ENCODE measurements around the gene YTHDF2. TPM values are rescaled to one million over a fixed set of nuclear protein-coding genes. Genes with fewer than 3 reads are reported as not detected.

The YTHDF2 gene
- total RNA-seq, 1 experiment from 2014 or later = 97.3 TPM

GRCh38 chr1:28703629-28704028, 33.1 kb upstream of the YTHDF2 start:
- POLR2A ChIA-PET = interaction anchor here (0.5 kb wide), 1 partner anchor 45 kb away, joined by 4 read pairs; no protein-coding TSS in a partner anchor
- no TSS peak for BruUV-seq (replicated peaks)
- Histone ChIP-seq H3K9me3 (ENCODE audit: control insufficient read depth, insufficient read depth, low read depth, low read length) (no peaks in the 10 kb centered on the region), H3K36me3 (ENCODE audit: control insufficient read depth, insufficient read depth, low read length) (0 out of 2 replicates have a peak, but pooled peaks cover 3% of the 10 kb centered on the region), H3K27ac (ENCODE audit: low read length) (no peak overlapping the region), H3K27me3 (ENCODE audit: control insufficient read depth, insufficient read depth, low read length) (no peaks in the 10 kb centered on the region), H3K4me1 (ENCODE audit: control insufficient read depth, insufficient read depth, low read length) (no peaks in the 10 kb centered on the region), H3K4me3 (ENCODE audit: low read depth in 2 of 2, low read length in 2 of 2) (no peak overlapping the region)
- no peak for ATAC-seq
- no peak for DNase-seq (ENCODE audit: low read depth, low spot score)
- TF ChIP-seq TCF7L2 (IDR thresholded peaks at IDR 0.05; ENCODE audit: low read depth, low read length) = no peak
- TF ChIP-seq, protein P1, sequence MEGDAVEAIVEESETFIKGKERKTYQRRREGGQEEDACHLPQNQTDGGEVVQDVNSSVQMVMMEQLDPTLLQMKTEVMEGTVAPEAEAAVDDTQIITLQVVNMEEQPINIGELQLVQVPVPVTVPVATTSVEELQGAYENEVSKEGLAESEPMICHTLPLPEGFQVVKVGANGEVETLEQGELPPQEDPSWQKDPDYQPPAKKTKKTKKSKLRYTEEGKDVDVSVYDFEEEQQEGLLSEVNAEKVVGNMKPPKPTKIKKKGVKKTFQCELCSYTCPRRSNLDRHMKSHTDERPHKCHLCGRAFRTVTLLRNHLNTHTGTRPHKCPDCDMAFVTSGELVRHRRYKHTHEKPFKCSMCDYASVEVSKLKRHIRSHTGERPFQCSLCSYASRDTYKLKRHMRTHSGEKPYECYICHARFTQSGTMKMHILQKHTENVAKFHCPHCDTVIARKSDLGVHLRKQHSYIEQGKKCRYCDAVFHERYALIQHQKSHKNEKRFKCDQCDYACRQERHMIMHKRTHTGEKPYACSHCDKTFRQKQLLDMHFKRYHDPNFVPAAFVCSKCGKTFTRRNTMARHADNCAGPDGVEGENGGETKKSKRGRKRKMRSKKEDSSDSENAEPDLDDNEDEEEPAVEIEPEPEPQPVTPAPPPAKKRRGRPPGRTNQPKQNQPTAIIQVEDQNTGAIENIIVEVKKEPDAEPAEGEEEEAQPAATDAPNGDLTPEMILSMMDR (IDR thresholded peaks at IDR 0.05) = no peak
- no peak for TF ChIP-seq SIN3A (IDR thresholded peaks at IDR 0.05; ENCODE audit: borderline replicate concordance, insufficient read depth, low read depth, low read length)
- TF ChIP-seq POLR2AphosphoS5 (IDR thresholded peaks at IDR 0.05; ENCODE audit: low read depth, low read length) = no peak
- TF ChIP-seq, protein P2, sequence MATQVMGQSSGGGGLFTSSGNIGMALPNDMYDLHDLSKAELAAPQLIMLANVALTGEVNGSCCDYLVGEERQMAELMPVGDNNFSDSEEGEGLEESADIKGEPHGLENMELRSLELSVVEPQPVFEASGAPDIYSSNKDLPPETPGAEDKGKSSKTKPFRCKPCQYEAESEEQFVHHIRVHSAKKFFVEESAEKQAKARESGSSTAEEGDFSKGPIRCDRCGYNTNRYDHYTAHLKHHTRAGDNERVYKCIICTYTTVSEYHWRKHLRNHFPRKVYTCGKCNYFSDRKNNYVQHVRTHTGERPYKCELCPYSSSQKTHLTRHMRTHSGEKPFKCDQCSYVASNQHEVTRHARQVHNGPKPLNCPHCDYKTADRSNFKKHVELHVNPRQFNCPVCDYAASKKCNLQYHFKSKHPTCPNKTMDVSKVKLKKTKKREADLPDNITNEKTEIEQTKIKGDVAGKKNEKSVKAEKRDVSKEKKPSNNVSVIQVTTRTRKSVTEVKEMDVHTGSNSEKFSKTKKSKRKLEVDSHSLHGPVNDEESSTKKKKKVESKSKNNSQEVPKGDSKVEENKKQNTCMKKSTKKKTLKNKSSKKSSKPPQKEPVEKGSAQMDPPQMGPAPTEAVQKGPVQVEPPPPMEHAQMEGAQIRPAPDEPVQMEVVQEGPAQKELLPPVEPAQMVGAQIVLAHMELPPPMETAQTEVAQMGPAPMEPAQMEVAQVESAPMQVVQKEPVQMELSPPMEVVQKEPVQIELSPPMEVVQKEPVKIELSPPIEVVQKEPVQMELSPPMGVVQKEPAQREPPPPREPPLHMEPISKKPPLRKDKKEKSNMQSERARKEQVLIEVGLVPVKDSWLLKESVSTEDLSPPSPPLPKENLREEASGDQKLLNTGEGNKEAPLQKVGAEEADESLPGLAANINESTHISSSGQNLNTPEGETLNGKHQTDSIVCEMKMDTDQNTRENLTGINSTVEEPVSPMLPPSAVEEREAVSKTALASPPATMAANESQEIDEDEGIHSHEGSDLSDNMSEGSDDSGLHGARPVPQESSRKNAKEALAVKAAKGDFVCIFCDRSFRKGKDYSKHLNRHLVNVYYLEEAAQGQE (IDR thresholded peaks at IDR 0.05; ENCODE audit: insufficient read depth in 1 of 2, low read depth in 2 of 2, low read length in 1 of 2) = no peak
- intact Hi-C loops (cut with micrococcal nuclease; ENCODE audit: unreplicated experiment) (no loop called here), in situ Hi-C loops (cut with HindIII; ENCODE audit: low pct_unique_long_range_greater_than_20kb, low sequenced_read_pairs) (no loop called here)
- CTCF ChIA-PET = no interaction called here

GRCh38 chr1:28716336-28716735, 20.4 kb upstream of the YTHDF2 start:
- TF ChIP-seq, protein P1 (IDR thresholded peaks at IDR 0.05) = no peak
- no peak for TF ChIP-seq SIN3A (IDR thresholded peaks at IDR 0.05; ENCODE audit: borderline replicate concordance, insufficient read depth, low read depth, low read length)
- no peak for TF ChIP-seq TCF7L2 (IDR thresholded peaks at IDR 0.05; ENCODE audit: low read depth, low read length)
- no peak for TF ChIP-seq POLR2AphosphoS5 (IDR thresholded peaks at IDR 0.05; ENCODE audit: low read depth, low read length)
- TF ChIP-seq, protein P2 (IDR thresholded peaks at IDR 0.05; ENCODE audit: insufficient read depth in 1 of 2, low read depth in 2 of 2, low read length in 1 of 2) = no peak
- no peak for ATAC-seq
- BruUV-seq (replicated peaks) = no TSS peak
- ChIA-PET CTCF (no interaction called here), POLR2A (interaction anchor here (0.6 kb wide), 2 partner anchors 73 to 379 kb away, joined by 3 to 9 read pairs; no protein-coding TSS in a partner anchor)
- Histone ChIP-seq H3K4me1 (ENCODE audit: control insufficient read depth, insufficient read depth, low read length) (no peaks in the 10 kb centered on the region), H3K27ac (ENCODE audit: low read length) (no peak overlapping the region), H3K36me3 (ENCODE audit: control insufficient read depth, insufficient read depth, low read length) (no peaks in the 10 kb centered on the region), H3K9me3 (ENCODE audit: control insufficient read depth, insufficient read depth, low read depth, low read length) (no peaks in the 10 kb centered on the region), H3K4me3 (ENCODE audit: low read depth in 2 of 2, low read length in 2 of 2) (no peak overlapping the region), H3K27me3 (ENCODE audit: control insufficient read depth, insufficient read depth, low read length) (no peaks in the 10 kb centered on the region)
- in situ Hi-C loops (cut with HindIII; ENCODE audit: low pct_unique_long_range_greater_than_20kb, low sequenced_read_pairs) = no loop called here
- DNase-seq (ENCODE audit: low read depth, low spot score) = no peak
- intact Hi-C loops (cut with micrococcal nuclease; ENCODE audit: unreplicated experiment) = no loop called here

Measured in Panc1 (cell line).